IMR-90 (cell line): ENCODE results near the gene RBPJL. TPM values are rescaled to one million over a fixed set of nuclear protein-coding genes. Genes with fewer than 3 reads are reported as not detected.

Experiments used
- ATAC-seq: fragments of 200-7000 bp; cut with Tn5 transposase; 2 replicates; pipeline ENCODE4 v1.9.1; 2020; ENCODE audit warnings: low read depth, mild to moderate bottlenecking, moderate library complexity
- BruUV-seq: library from RNA; stranded (reverse); fragments of 400-500 nt; replicated peaks from 2 replicates; lab custom pipeline; 2021; lab: Mats Ljungman, UMichigan
- CTCF ChIA-PET: fragments of 300-600 bp; formaldehyde crosslinking; extraction: SDS; loops from one replicate; lab custom pipeline; 2021; ENCODE audit warnings: antibody characterized with exemption; lab: Yijun Ruan, JAX
- POLR2A ChIA-PET: fragments of 300-600 bp; sonication (Branson Sonifier 250); formaldehyde crosslinking; loops from one replicate; lab custom pipeline; 2022; ENCODE audit warnings: antibody characterized with exemption; ENCODE audit not compliant: unreplicated experiment; lab: Charles Lee
- DNase-seq: peaks from one replicate; pipeline ENCODE4 v3.0.0; 2013
- H2AFZ ChIP-seq: replicated peaks from 2 replicates; pipeline ENCODE3; 2013; ENCODE audit warnings: low read length, mild to moderate bottlenecking; ENCODE audit not compliant: poor library complexity
- H2AK5ac ChIP-seq: 2 replicates; pipeline ENCODE4 v1.6.1; 2013; ENCODE audit warnings: low read depth, low read length, inconsistent platforms
- H2AK9ac ChIP-seq: replicated peaks from 2 replicates; pipeline ENCODE3; 2013; ENCODE audit warnings: mild to moderate bottlenecking, low read depth, low read length, moderate library complexity; ENCODE audit not compliant: poor library complexity
- H2BK120ac ChIP-seq: 2 replicates; pipeline ENCODE4 v1.6.1; 2013; ENCODE audit warnings: low read depth, low read length, inconsistent platforms
- H2BK15ac ChIP-seq: 3 replicates; pipeline ENCODE4 v1.6.1; 2013; ENCODE audit warnings: low read depth, low read length, inconsistent platforms
- H2BK20ac ChIP-seq: 2 replicates; pipeline ENCODE4 v1.6.1; 2013; ENCODE audit warnings: low read depth, mild to moderate bottlenecking, inconsistent platforms, low read length, moderate library complexity
- H2BK5ac ChIP-seq: 2 replicates; pipeline ENCODE4 v1.6.1; 2013; ENCODE audit warnings: mild to moderate bottlenecking, low read depth, low read length, inconsistent platforms; ENCODE audit not compliant: poor library complexity, severe bottlenecking
- H3K14ac ChIP-seq: replicated peaks from 2 replicates; pipeline ENCODE4 v1.6.1; 2013; ENCODE audit warnings: low read depth, low read length, inconsistent platforms
- H3K18ac ChIP-seq: 2 replicates; pipeline ENCODE4 v1.6.1; 2013; ENCODE audit warnings: low read depth, low read length, control low read depth
- H3K23ac ChIP-seq: 2 replicates; pipeline ENCODE4 v1.6.1; 2013; ENCODE audit warnings: low read depth, low read length, inconsistent platforms
- H3K27ac ChIP-seq: 2 replicates; pipeline ENCODE4 v1.5.1; 2013; ENCODE audit warnings: mild to moderate bottlenecking, control low read depth, low read length; ENCODE audit not compliant: insufficient read depth
- H3K27me3 ChIP-seq: 2 replicates; pipeline ENCODE4 v1.6.1; 2013; ENCODE audit warnings: low read length; ENCODE audit not compliant: control insufficient read depth, insufficient read depth
- H3K36me3 ChIP-seq: 2 replicates; pipeline ENCODE4 v1.6.1; 2013; ENCODE audit warnings: low read length, mixed read lengths; ENCODE audit not compliant: control insufficient read depth, insufficient read depth
- H3K4ac ChIP-seq: 2 replicates; pipeline ENCODE4 v1.6.1; 2013; ENCODE audit warnings: low read depth, low read length, inconsistent platforms
- H3K4me1 ChIP-seq: 2 replicates; pipeline ENCODE4 v1.6.1; 2013; ENCODE audit warnings: low read length, mixed read lengths; ENCODE audit not compliant: control insufficient read depth, insufficient read depth
- H3K4me2 ChIP-seq: 2 replicates; pipeline ENCODE4 v1.6.1; 2013; ENCODE audit warnings: low read depth, mild to moderate bottlenecking, control low read depth, low read length, moderate library complexity
- H3K4me3 ChIP-seq: 2 replicates; pipeline ENCODE4 v1.5.1; 2013; ENCODE audit warnings: low read depth, mild to moderate bottlenecking, control low read depth, low read length, moderate library complexity; ENCODE audit not compliant: insufficient read depth
- H3K56ac ChIP-seq: 2 replicates; pipeline ENCODE4 v1.6.1; 2013; ENCODE audit warnings: low read length, inconsistent platforms; ENCODE audit not compliant: insufficient read depth; ENCODE audit errors: extremely low read depth
- H3K79me1 ChIP-seq, 2 experiments: 2 replicates each; pipeline ENCODE4 v1.6.1; 2013; ENCODE audit warnings: low read length in 2 of 2, inconsistent platforms in 1 of 2, low read depth in 1 of 2
- H3K9ac ChIP-seq: 2 replicates; pipeline ENCODE4 v1.6.1; 2013; ENCODE audit warnings: low read depth, low read length, control low read depth
- H3K9me1 ChIP-seq: 2 replicates; pipeline ENCODE4 v1.6.1; 2013; ENCODE audit warnings: low read length, inconsistent platforms; ENCODE audit not compliant: insufficient read depth
- H3K9me3 ChIP-seq: 2 replicates; pipeline ENCODE4 v1.6.1; 2013; ENCODE audit warnings: low read length; ENCODE audit not compliant: control insufficient read depth, insufficient read depth
- H4K20me1 ChIP-seq: 2 replicates; pipeline ENCODE4 v1.6.1; 2013; ENCODE audit warnings: low read length, inconsistent platforms; ENCODE audit not compliant: insufficient read depth
- H4K5ac ChIP-seq: 2 replicates; pipeline ENCODE4 v1.6.1; 2013; ENCODE audit warnings: mild to moderate bottlenecking, low read depth, low read length, control low read depth
- H4K8ac ChIP-seq, 2 experiments: 2 replicates each; pipeline ENCODE4 v1.6.1; 2013; ENCODE audit warnings: low read depth in 2 of 2, low read length in 2 of 2, control low read depth in 1 of 2, inconsistent platforms in 1 of 2
- H4K91ac ChIP-seq: 2 replicates; pipeline ENCODE4 v1.6.1; 2013; ENCODE audit warnings: low read depth, low read length, inconsistent platforms; ENCODE audit not compliant: insufficient read depth
- CEBPB ChIP-seq: IDR thresholded peaks from 2 replicates; pipeline ENCODE4 v1.6.1; 2012; ENCODE audit warnings: low read depth, low read length, improper control_type of control experiment
- MAZ ChIP-seq: IDR thresholded peaks from 2 replicates; pipeline ENCODE4 v1.6.1; 2012; ENCODE audit warnings: low read depth, mild to moderate bottlenecking, low read length, improper control_type of control experiment, moderate library complexity, borderline replicate concordance
- WGBS, 2 experiments: methylation state at CpG; one replicate each; pipeline versions ENCODE4 v1.1.5 to v1.1.7; 2013; ENCODE audit warnings: missing lambda C conversion rate in 2 of 2; ENCODE audit not compliant: insufficient read length in 1 of 2; ENCODE audit errors: extremely low coverage in 2 of 2; 5-methylcytosine and 5-hydroxymethylcytosine counted together
- dilution Hi-C: fragments of 300-500 bp; cut with HindIII; formaldehyde crosslinking; loops from one replicate; pipeline ENCODE4 v1.14.3; 2018; ENCODE audit warnings: low sequenced_read_pairs; ENCODE audit not compliant: unreplicated experiment
- in situ Hi-C: fragments of 300-500 bp; cut with MboI; formaldehyde crosslinking; loops from 3 replicates; pipeline ENCODE4 v1.14.3; 2019; ENCODE audit warnings: low sequenced_read_pairs, inconsistent platforms, mixed read lengths
- intact Hi-C: fragments of 100-400 bp; cut with micrococcal nuclease; formaldehyde crosslinking; loops from 2 replicates; pipeline ENCODE4 v1.10.0; 2022
- polyA plus RNA-seq, 3 experiments: library from polyadenylated mRNA; depleted of rRNA; stranded (reverse); fragments of >200 nt; gene quantifications; 2 replicates each; pipeline ENCODE4 v1.2.3, GENCODE V29; 2012; ENCODE audit warnings: low replicate concordance in 1 of 3
- total RNA-seq: library from RNA; depleted of rRNA; stranded (reverse); fragments of >200 nt; gene quantifications from 2 replicates; pipeline ENCODE4 v1.2.3, GENCODE V29; 2012

RBPJL gene
- total and polyA plus RNA-seq, 2 of the 4 experiments (the other 2 are of a cell fraction), result not detected

DNA sequence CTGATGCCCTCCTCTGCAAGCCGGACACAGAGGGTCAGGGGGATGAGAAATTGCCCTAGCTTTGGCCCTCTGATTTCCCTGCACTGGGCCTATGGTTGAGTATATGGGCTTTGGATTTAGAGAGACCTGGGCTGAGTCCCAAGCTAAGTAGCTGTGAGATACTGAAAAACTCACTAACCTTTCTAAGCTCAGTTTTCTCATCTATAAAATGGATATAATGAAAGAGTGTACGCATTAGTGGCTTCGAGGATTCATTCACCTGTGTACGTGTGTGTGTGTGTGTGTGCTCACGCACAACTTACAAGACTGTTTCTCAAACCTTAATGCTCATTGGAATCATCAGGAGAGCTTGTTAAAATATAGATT is 12.7 kb upstream of the RBPJL start:
- peak overlapping the region; percentile 96 for H2AFZ ChIP-seq
- H2AK9ac ChIP-seq, result no peak overlapping the region
- ChIA-PET POLR2A (interaction anchor here (0.8 kb wide), 1 partner anchor 8 kb away, joined by 3 read pairs; no protein-coding TSS in a partner anchor), CTCF (interaction anchor here (0.6 to 1.8 kb wide), 19 partner anchors 8 to 352 kb away, joined by 3 to 12 read pairs (median 4); partner anchors contain the start of genes SEMG1 and SYS1)
- ATAC-seq, result no peak
- intact Hi-C loops, result loop anchor here (5.0 kb wide), 1 partner anchor 547 kb away; the partner anchor contains the start of gene KCNK15
- no peak for DNase-seq
- in situ Hi-C loops, result loop anchor here (25.0 kb wide), 1 partner anchor 182 kb away; the partner anchor contains the start of genes KCNS1, WFDC12 and WFDC5
- no peaks in the 10 kb centered on the region for H3K79me1 ChIP-seq
- WGBS, 2 experiments, result no CpG with 5 or more reads among the region's 5 CpGs
- no peak overlapping the region for H3K56ac ChIP-seq
- no peak overlapping the region for H2BK20ac ChIP-seq
- no TSS peak for BruUV-seq
- H4K5ac ChIP-seq, result no peak overlapping the region
- H3K27ac ChIP-seq, result no peak overlapping the region
- peaks cover 13% of the 10 kb centered on the region for H3K27me3 ChIP-seq
- no peak overlapping the region for H2BK120ac ChIP-seq
- H4K91ac ChIP-seq, result no peak overlapping the region
- H2BK15ac ChIP-seq, result no peak overlapping the region
- no peak overlapping the region for H2BK5ac ChIP-seq
- dilution Hi-C loops, result no loop called here
- H4K20me1 ChIP-seq, result no peaks in the 10 kb centered on the region
- TF ChIP-seq CEBPB (no peak), MAZ (no peak)
- no peak overlapping the region for H3K18ac ChIP-seq
- H3K14ac ChIP-seq, result no peak overlapping the region
- H3K9me1 ChIP-seq, result no peaks in the 10 kb centered on the region
- no peak overlapping the region for H3K9ac ChIP-seq
- H3K4me3 ChIP-seq, result no peak overlapping the region
- H3K23ac ChIP-seq, result no peak overlapping the region
- peak overlapping the region; percentile 29; the same call in 1 of the 2 replicates for H3K4me2 ChIP-seq
- no peaks in the 10 kb centered on the region for H3K36me3 ChIP-seq
- no peaks in the 10 kb centered on the region; the same call in 1 of the 2 replicates for H3K9me3 ChIP-seq
- no peak overlapping the region for H3K4ac ChIP-seq
- H3K4me1 ChIP-seq, result no peaks in the 10 kb centered on the region
- H4K8ac ChIP-seq, result no peak overlapping the region
- no peak overlapping the region for H2AK5ac ChIP-seq
